SU-DHL-6 (cell line): Measurements from ENCODE around the gene MMP23B.

Source experiments
- H2AFZ ChIP-seq: fragments of 200-600 bp; sonication (generic); 2 replicates; pipeline ENCODE4 v1.6.1; 2014; ENCODE audit warnings: low read depth, mild to moderate bottlenecking, moderate library complexity, mixed read lengths, antibody characterized with exemption, low read length; ENCODE audit not compliant: severe bottlenecking
- H3F3A ChIP-seq: fragments of 200-600 bp; shearing (Covaris generic); 2 replicates; pipeline ENCODE4 v1.6.0; 2016; ENCODE audit warnings: antibody characterized with exemption, mild to moderate bottlenecking; ENCODE audit not compliant: insufficient read depth
- H3K27ac ChIP-seq: fragments of 200-600 bp; sonication (generic); 2 replicates; pipeline ENCODE4 v1.5.1; 2016; ENCODE audit warnings: low read depth, mild to moderate bottlenecking, low read length, moderate library complexity, mixed read lengths
- H3K27me3 ChIP-seq: fragments of 200-600 bp; sonication (generic), shearing (Covaris generic); 2 replicates; pipeline ENCODE4 v1.6.0; 2014; ENCODE audit warnings: mild to moderate bottlenecking, low read length
- H3K36me3 ChIP-seq: fragments of 200-600 bp; sonication (generic); 2 replicates; pipeline ENCODE4 v1.6.1; 2014; ENCODE audit warnings: mild to moderate bottlenecking, low read length, mixed read lengths
- H3K4me2 ChIP-seq: fragments of 300-600, 200-600 bp; shearing (Covaris generic), sonication (generic); 2 replicates; pipeline ENCODE4 v1.6.0; 2014; ENCODE audit warnings: low read length, low read depth, mild to moderate bottlenecking; ENCODE audit not compliant: poor library complexity, severe bottlenecking
- H3K4me3 ChIP-seq: fragments of 200-600 bp; sonication (generic); 2 replicates; pipeline ENCODE4 v1.5.1; 2014; ENCODE audit warnings: antibody characterized with exemption, low read length, mild to moderate bottlenecking, mixed read lengths; ENCODE audit not compliant: insufficient read depth, poor library complexity, severe bottlenecking
- H3K79me2 ChIP-seq: fragments of 200-600 bp; sonication (generic); 2 replicates; pipeline ENCODE4 v1.6.1; 2014; ENCODE audit warnings: mild to moderate bottlenecking, low read length, moderate library complexity; ENCODE audit not compliant: insufficient read depth
- H3K9ac ChIP-seq: fragments of 200-600 bp; sonication (generic); 2 replicates; pipeline ENCODE4 v1.7.0; 2014; ENCODE audit warnings: mild to moderate bottlenecking, low read length
- H3K9me2 ChIP-seq: fragments of 200-600 bp; sonication (generic); replicated peaks from 2 replicates; pipeline ENCODE4 v1.6.1; 2014; ENCODE audit warnings: low read length; ENCODE audit not compliant: insufficient read depth
- H3K9me3 ChIP-seq: fragments of 200-600 bp; sonication (generic); 2 replicates; pipeline ENCODE4 v1.6.1; 2014; ENCODE audit warnings: low read length, mixed read lengths; ENCODE audit not compliant: insufficient read depth
- H4K20me1 ChIP-seq: fragments of 200-600 bp; sonication (generic); 2 replicates; pipeline ENCODE4 v1.6.1; 2014; ENCODE audit warnings: low read depth, mild to moderate bottlenecking, antibody characterized with exemption, low read length, moderate library complexity, mixed read lengths
- CTCF ChIP-seq: fragments of 200-600 bp; sonication (generic); IDR thresholded peaks from one replicate; pipeline ENCODE4 v1.5.1; 2017; ENCODE audit warnings: antibody characterized with exemption, mild to moderate bottlenecking, low read length, moderate library complexity; ENCODE audit not compliant: insufficient read depth, poor library complexity, severe bottlenecking
- EZH2phosphoT487 ChIP-seq: fragments of 200-600 bp; sonication (generic), shearing (Covaris generic); conservative IDR thresholded peaks from 2 replicates; pipeline ENCODE4 v1.6.1; 2018; ENCODE audit warnings: mild to moderate bottlenecking, antibody characterized with exemption, low read length, moderate library complexity, mixed read lengths

Gene MMP23B

GRCh38 chr1:1628754-1629429, 3.1 kb upstream of the MMP23B start:
- no peaks in the 10 kb centered on the region for H3K9me2 ChIP-seq
- H3K4me2 ChIP-seq, result peak overlapping the region; percentile 65
- no peaks in the 10 kb centered on the region for H3K36me3 ChIP-seq
- peak overlapping the region; percentile 66 for H2AFZ ChIP-seq
- H3F3A ChIP-seq, result no peaks in the 10 kb centered on the region
- no peaks in the 10 kb centered on the region for H3K79me2 ChIP-seq
- no peaks in the 10 kb centered on the region for H3K9me3 ChIP-seq
- no peaks in the 10 kb centered on the region for H3K27me3 ChIP-seq
- H3K4me3 ChIP-seq, result peak overlapping the region; percentile 48
- H3K9ac ChIP-seq, result peak overlapping the region; percentile 61
- peak overlapping the region; percentile 62 for H3K27ac ChIP-seq
- TF ChIP-seq CTCF (no peak), EZH2phosphoT487 (no peak)
- no peaks in the 10 kb centered on the region for H4K20me1 ChIP-seq

GRCh38 chr1:1629430-1630190, 2.4 kb upstream of the MMP23B start:
- Histone ChIP-seq H4K20me1 (no peaks in the 10 kb centered on the region), H3K9me3 (no peaks in the 10 kb centered on the region), H3K79me2 (no peaks in the 10 kb centered on the region), H3K27ac (peak overlapping the region; percentile 67), H3K9ac (peak overlapping the region; percentile 61), H2AFZ (peak overlapping the region; percentile 66), H3K27me3 (no peaks in the 10 kb centered on the region), H3K4me2 (peak overlapping the region; percentile 79), H3F3A (no peaks in the 10 kb centered on the region), H3K36me3 (no peaks in the 10 kb centered on the region), H3K9me2 (no peaks in the 10 kb centered on the region), H3K4me3 (peak overlapping the region; percentile 48)
- TF ChIP-seq CTCF (no peak), EZH2phosphoT487 (no peak)

- peak overlapping the region; percentile 79 for H3K4me2 ChIP-seq
- TF ChIP-seq EZH2phosphoT487, result no peak
- TF ChIP-seq CTCF, result no peak
- peak overlapping the region; percentile 67 for H3K27ac ChIP-seq
Observed at GRCh38 chr1:1630191-1630964, 1.6 kb upstream of the MMP23B start.

More at GRCh38 chr1:1630191-1630964, 1.6 kb upstream of the MMP23B start:
- Histone ChIP-seq H3F3A (no peaks in the 10 kb centered on the region), H3K4me3 (peak overlapping the region; percentile 51), H3K27me3 (no peaks in the 10 kb centered on the region), H3K79me2 (no peaks in the 10 kb centered on the region), H2AFZ (peak overlapping the region; percentile 87), H3K36me3 (no peaks in the 10 kb centered on the region), H3K9me3 (no peaks in the 10 kb centered on the region), H3K9ac (peak overlapping the region; percentile 58), H4K20me1 (no peaks in the 10 kb centered on the region), H3K9me2 (no peaks in the 10 kb centered on the region)
